HepG2 (cell line): ENCODE measurements around the gene ADGRV1. TPM values are rescaled to one million over a fixed set of nuclear protein-coding genes. Genes with fewer than 3 reads are reported as not detected.

Experiments used
- ATAC-seq: fragments of 200-7000 bp; cut with Tn5 transposase; 3 replicates; pipeline ENCODE4 v1.9.1; 2020; ENCODE audit warnings: mild to moderate bottlenecking, moderate library complexity
- BruUV-seq: library from RNA; stranded (reverse); fragments of 400-500 nt; replicated peaks from 2 replicates; lab custom pipeline; 2021; lab: Mats Ljungman, UMichigan
- CTCF ChIA-PET: fragments of 300-600 bp; formaldehyde crosslinking; extraction: SDS; loops from one replicate; lab custom pipeline; 2021; ENCODE audit warnings: low total read pairs, inconsistent platforms, low intra/inter-chr PET ratio; lab: Yijun Ruan, JAX
- POLR2A ChIA-PET: fragments of 350-600 bp; sonication (Branson Sonifier 250); formaldehyde crosslinking; loops from one replicate; lab custom pipeline; 2020; ENCODE audit warnings: antibody characterized with exemption, inconsistent platforms; lab: Yijun Ruan, JAX
- DNase-seq: peaks from one replicate; pipeline ENCODE4 v3.0.0-alpha.2; 2015; ENCODE audit warnings: low spot score
- FAIRE-seq: peaks from 3 replicates; lab custom pipeline; 2011; peaks lifted over from hg19 to GRCh38; lab: Jason Lieb, UNC
- H2AFZ ChIP-seq: one replicate; pipeline ENCODE4 v1.6.1; 2011; ENCODE audit warnings: low read length, inconsistent platforms
- H3K27ac ChIP-seq: fragments of 300-600 bp; 3 replicates; pipeline ENCODE4 v1.8.0; 2011; ENCODE audit warnings: mixed run types, mild to moderate bottlenecking, mixed read lengths, low read length, inconsistent platforms; ENCODE audit not compliant: insufficient read depth; ENCODE audit errors: extremely low read length
- H3K27me3 ChIP-seq, 2 experiments: fragments of 200-600 bp in 1 of 2; 2 replicates in 1 of 2; 3 replicates in 1 of 2; pipeline versions ENCODE4 v1.6.0 to v1.8.0; 2011; ENCODE audit warnings: low read length in 2 of 2, mild to moderate bottlenecking in 2 of 2, moderate library complexity in 2 of 2, inconsistent platforms in 1 of 2; ENCODE audit not compliant: insufficient read depth in 2 of 2, control insufficient read depth in 1 of 2
- H3K36me3 ChIP-seq, 2 experiments: fragments of 200-600 bp in 1 of 2; replicated peaks in 1 of 2; 2 replicates in 1 of 2; 3 replicates in 1 of 2; pipeline versions ENCODE4 v1.5.1 to v1.8.0; 2011; ENCODE audit warnings: low read length in 2 of 2, inconsistent platforms in 1 of 2; ENCODE audit not compliant: insufficient read depth in 2 of 2, control insufficient read depth in 1 of 2
- H3K4me1 ChIP-seq: 2 replicates; pipeline ENCODE4 v1.5.1; 2012; ENCODE audit warnings: low read length, inconsistent platforms; ENCODE audit not compliant: insufficient read depth
- H3K4me2 ChIP-seq: 2 replicates; pipeline ENCODE4 v1.6.0; 2011; ENCODE audit warnings: low read depth, low read length, inconsistent platforms
- H3K4me3 ChIP-seq, 3 experiments: fragments of 200-600 bp in 1 of 3; sonication (generic), shearing (Covaris generic) in 1 of 3; replicated peaks in 1 of 3; 2 replicates each; pipeline ENCODE4 v1.5.1; 2011 to 2016; ENCODE audit warnings: low read length in 3 of 3, inconsistent platforms in 2 of 3, low read depth in 2 of 3, mild to moderate bottlenecking in 2 of 3, control low read depth in 1 of 3, mixed read lengths in 1 of 3; ENCODE audit not compliant: insufficient read depth in 1 of 3
- H3K79me2 ChIP-seq: one replicate; pipeline ENCODE4 v1.6.1; 2011; ENCODE audit warnings: low read length, inconsistent platforms; ENCODE audit not compliant: insufficient read depth
- H3K9ac ChIP-seq: 2 replicates; pipeline ENCODE4 v1.6.0; 2011; ENCODE audit warnings: mild to moderate bottlenecking, low read depth, low read length, inconsistent platforms; ENCODE audit not compliant: insufficient read depth
- H3K9me3 ChIP-seq: 2 replicates; pipeline ENCODE4 v1.5.1; 2012; ENCODE audit warnings: mild to moderate bottlenecking, low read length
- H4K20me1 ChIP-seq: 2 replicates; pipeline ENCODE4 v1.6.0; 2011; ENCODE audit warnings: inconsistent platforms, mild to moderate bottlenecking, low read length, moderate library complexity; ENCODE audit not compliant: insufficient read depth
- AHR ChIP-seq: IDR thresholded peaks from 2 replicates; pipeline ENCODE4 v1.6.1; 2018; ENCODE audit warnings: missing genetic modification reagents, missing compliant biosample characterization
- CAMTA2 ChIP-seq: sonication (generic); formaldehyde crosslinking; IDR thresholded peaks from 2 replicates; pipeline ENCODE4 v1.4.0; 2020; ENCODE audit warnings: mild to moderate bottlenecking, missing genetic modification reagents, borderline replicate concordance
- CBX1 ChIP-seq: IDR thresholded peaks from one replicate; pipeline ENCODE4 v1.6.1; 2016; ENCODE audit warnings: antibody characterized with exemption, low read depth
- CBX2 ChIP-seq, 2 experiments: fragments of 200-600 bp in 1 of 2; sonication (generic); formaldehyde crosslinking in 1 of 2; IDR thresholded peaks; 2 replicates each; pipeline versions ENCODE4 v1.7.0 to v1.8.1; 2018 to 2022; ENCODE audit warnings: low read depth in 2 of 2, low read length in 1 of 2, mild to moderate bottlenecking in 1 of 2, missing genetic modification reagents in 1 of 2
- FOXO1 ChIP-seq: sonication (generic); formaldehyde crosslinking; IDR thresholded peaks from 2 replicates; pipeline ENCODE4 v1.4.0; 2020; ENCODE audit warnings: missing genetic modification reagents
- HOXA3 ChIP-seq: sonication (generic); formaldehyde crosslinking; IDR thresholded peaks from 2 replicates; pipeline ENCODE4 v1.5.0; 2020; ENCODE audit warnings: missing genetic modification reagents
- PITX1 ChIP-seq: sonication (generic); formaldehyde crosslinking; IDR thresholded peaks from 2 replicates; pipeline ENCODE4 v1.5.1; 2020; ENCODE audit warnings: mild to moderate bottlenecking, missing genetic modification reagents
- RBAK ChIP-seq: sonication (generic); formaldehyde crosslinking; IDR thresholded peaks from 2 replicates; pipeline ENCODE4 v1.5.1; 2020; ENCODE audit warnings: mild to moderate bottlenecking, missing genetic modification reagents
- REPIN1 ChIP-seq: sonication (generic); formaldehyde crosslinking; IDR thresholded peaks from 2 replicates; pipeline ENCODE4 v1.8.0; 2022; ENCODE audit warnings: missing genetic modification reagents, low read depth, mild to moderate bottlenecking, borderline replicate concordance
- SATB2 ChIP-seq: sonication (generic); formaldehyde crosslinking; IDR thresholded peaks from 2 replicates; pipeline ENCODE4 v1.5.0; 2020; ENCODE audit warnings: missing genetic modification reagents
- TGIF2 ChIP-seq: IDR thresholded peaks from 2 replicates; pipeline ENCODE4 v1.6.1; 2016; ENCODE audit warnings: control low read depth, missing compliant biosample characterization
- THAP11 ChIP-seq: IDR thresholded peaks from 2 replicates; pipeline ENCODE4 v1.6.1; 2016; ENCODE audit warnings: missing biosample characterization, missing genetic modification reagents
- ZEB1 ChIP-seq: IDR thresholded peaks from 2 replicates; pipeline ENCODE4 v1.6.1; 2012; ENCODE audit warnings: mild to moderate bottlenecking, low read depth, inconsistent platforms; ENCODE audit not compliant: insufficient replicate concordance
- ZNF383 ChIP-seq: sonication (generic); formaldehyde crosslinking; IDR thresholded peaks from 2 replicates; pipeline ENCODE4 v1.4.0; 2020; ENCODE audit warnings: missing genetic modification reagents, mild to moderate bottlenecking, borderline replicate concordance
- ZNF562 ChIP-seq: sonication (generic); formaldehyde crosslinking; IDR thresholded peaks from 2 replicates; pipeline ENCODE4 v1.8.0; 2022; ENCODE audit warnings: missing genetic modification reagents, borderline replicate concordance
- ZSCAN12 ChIP-seq: sonication (generic); formaldehyde crosslinking; IDR thresholded peaks from 2 replicates; pipeline ENCODE4 v1.9.0; 2021; ENCODE audit warnings: mild to moderate bottlenecking, missing genetic modification reagents
- WGBS: methylation state at CpG from one replicate; pipeline ENCODE4 v1.1.6; 2017; ENCODE audit warnings: low lambda C conversion rate; 5-methylcytosine and 5-hydroxymethylcytosine counted together
- in situ Hi-C: cut with HindIII; loops from 2 replicates; pipeline ENCODE4 v1.10.0; 2017; ENCODE audit warnings: low pct_unique_long_range_greater_than_20kb; ENCODE audit not compliant: extremely low pct_ligation_motif_present
- intact Hi-C: fragments of 100-400 bp; cut with micrococcal nuclease; formaldehyde crosslinking; loops from one replicate; pipeline ENCODE4 v1.10.0; 2022; ENCODE audit not compliant: unreplicated experiment
- polyA plus RNA-seq, 8 experiments: library from polyadenylated mRNA; depleted of rRNA in 3 of 8; stranded (reverse) in 7 of 8; unstranded in 1 of 8; fragments of >200 nt; fragmentation: Illumina TruSeq in 4 of 8; extraction: Trizol in 4 of 8; gene quantifications; 2 replicates each; pipeline versions ENCODE4 v1.2.1 to v1.2.3, GENCODE V29; 2011 to 2016; ENCODE audit warnings: low read depth in 4 of 8, missing spikeins in 1 of 8, mixed read lengths in 1 of 8; ENCODE audit not compliant: insufficient read depth in 1 of 8
- total RNA-seq, 5 experiments: library from RNA; depleted of rRNA; stranded (reverse); fragments of >200 nt; fragmentation: Illumina TruSeq; extraction: Trizol; gene quantifications; 2 replicates each; pipeline ENCODE4 v1.2.3, GENCODE V29; 2016; ENCODE audit warnings: low read depth in 1 of 5
- TF ChIP-seq, protein P1 (sequence below): sonication (generic); formaldehyde crosslinking; IDR thresholded peaks from 2 replicates; pipeline ENCODE4 v1.5.1; 2020; ENCODE audit warnings: missing genetic modification reagents, mild to moderate bottlenecking, borderline replicate concordance
- TF ChIP-seq, protein P2 (sequence below): sonication (generic); formaldehyde crosslinking; IDR thresholded peaks from 2 replicates; pipeline ENCODE4 v1.4.0; 2020; ENCODE audit warnings: missing genetic modification reagents, borderline replicate concordance

ADGRV1 gene
- total and polyA plus RNA-seq, 2 of the 13 experiments (the other 11 are each of a cell fraction or from before 2014, with no cell fraction given): 1.7 to 3.9 TPM

- intact Hi-C loops: no loop called here
- H4K20me1 ChIP-seq: no peaks in the 10 kb centered on the region
- no peaks in the 10 kb centered on the region for H3K27me3 ChIP-seq
- 0% methylated on average over 1 of the region's 1 CpG for WGBS
- no peaks in the 10 kb centered on the region for H3K9me3 ChIP-seq
- in situ Hi-C loops: no loop called here
- no peak for TF ChIP-seq TGIF2 (CRISPR knock-in tag)
- TF ChIP-seq, protein P1, sequence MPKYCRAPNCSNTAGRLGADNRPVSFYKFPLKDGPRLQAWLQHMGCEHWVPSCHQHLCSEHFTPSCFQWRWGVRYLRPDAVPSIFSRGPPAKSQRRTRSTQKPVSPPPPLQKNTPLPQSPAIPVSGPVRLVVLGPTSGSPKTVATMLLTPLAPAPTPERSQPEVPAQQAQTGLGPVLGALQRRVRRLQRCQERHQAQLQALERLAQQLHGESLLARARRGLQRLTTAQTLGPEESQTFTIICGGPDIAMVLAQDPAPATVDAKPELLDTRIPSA (CRISPR knock-in tag): no peak
- TF ChIP-seq PITX1: no peak
- TF ChIP-seq AHR: no peak
- TF ChIP-seq, all 625 proteins: peak for 0
- Histone ChIP-seq H2AFZ (no peak overlapping the region), H3K36me3 (no peaks in the 10 kb centered on the region), H3K4me3 (no peak overlapping the region), H3K4me1 (no peaks in the 10 kb centered on the region), H3K9ac (no peak overlapping the region), H3K27ac (no peak overlapping the region), H3K79me2 (no peaks in the 10 kb centered on the region), H3K4me2 (no peak overlapping the region)
- POLR2A ChIA-PET: no interaction called here
- no peak for FAIRE-seq
- no peak for DNase-seq
- ATAC-seq: no peak
- CTCF ChIA-PET: no interaction called here
- no TSS peak for BruUV-seq
These were observed 54.3 kb downstream of the ADGRV1 start for GRCh38 chr5:90612919-90613318.

DNA sequence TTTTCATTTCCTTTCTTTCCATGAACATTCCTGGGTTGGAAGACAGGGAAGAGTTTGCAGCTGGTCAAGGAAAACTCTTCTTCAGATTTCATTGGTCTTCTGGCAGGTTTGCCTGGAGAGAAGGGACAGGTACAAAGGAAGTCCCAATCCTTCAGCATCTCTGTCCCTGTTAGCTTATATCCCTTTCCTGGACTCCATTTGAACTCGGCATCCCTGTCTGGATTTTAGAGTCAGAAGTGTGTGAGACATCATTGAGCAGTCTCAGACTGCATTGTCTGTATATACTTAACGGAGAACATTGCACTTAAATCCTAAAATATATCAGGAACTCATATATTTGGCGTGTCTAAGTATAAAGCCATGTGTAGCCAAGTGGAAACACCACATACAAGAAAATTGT, 54.9 kb downstream of the ADGRV1 start:
- Histone ChIP-seq H3K4me3 (no peak overlapping the region), H3K9me3 (no peaks in the 10 kb centered on the region), H3K9ac (no peak overlapping the region), H3K27me3 (no peaks in the 10 kb centered on the region), H3K27ac (no peak overlapping the region), H3K79me2 (no peaks in the 10 kb centered on the region), H3K36me3 (no peaks in the 10 kb centered on the region), H3K4me2 (no peak overlapping the region), H2AFZ (no peak overlapping the region), H4K20me1 (no peaks in the 10 kb centered on the region), H3K4me1 (no peaks in the 10 kb centered on the region)
- ChIA-PET POLR2A (no interaction called here), CTCF (no interaction called here)
- FAIRE-seq: no peak
- in situ Hi-C loops: no loop called here
- no peak for DNase-seq
- no peak for ATAC-seq
- intact Hi-C loops: no loop called here
- BruUV-seq: no TSS peak
- WGBS: 10% methylated on average over 3 of the region's 3 CpGs
- TF ChIP-seq ZNF383 (no peak), CBX2 (IDR thresholded peaks at IDR 0.05; ENCODE audit: low read depth, low read length) (no peak), CBX2 (CRISPR knock-in tag; IDR thresholded peaks at IDR 0.05; ENCODE audit: low read depth) (no peak), SATB2 (CRISPR knock-in tag) (no peak), CAMTA2 (CRISPR knock-in tag) (no peak), ZEB1 (no peak), REPIN1 (CRISPR knock-in tag) (no peak), THAP11 (CRISPR knock-in tag) (no peak), ZNF562 (CRISPR knock-in tag) (no peak), ZSCAN12 (CRISPR knock-in tag) (no peak), FOXO1 (no peak), CBX1 (no peak), RBAK (CRISPR knock-in tag) (no peak), HOXA3 (CRISPR knock-in tag) (no peak)
- TF ChIP-seq, protein P2, sequence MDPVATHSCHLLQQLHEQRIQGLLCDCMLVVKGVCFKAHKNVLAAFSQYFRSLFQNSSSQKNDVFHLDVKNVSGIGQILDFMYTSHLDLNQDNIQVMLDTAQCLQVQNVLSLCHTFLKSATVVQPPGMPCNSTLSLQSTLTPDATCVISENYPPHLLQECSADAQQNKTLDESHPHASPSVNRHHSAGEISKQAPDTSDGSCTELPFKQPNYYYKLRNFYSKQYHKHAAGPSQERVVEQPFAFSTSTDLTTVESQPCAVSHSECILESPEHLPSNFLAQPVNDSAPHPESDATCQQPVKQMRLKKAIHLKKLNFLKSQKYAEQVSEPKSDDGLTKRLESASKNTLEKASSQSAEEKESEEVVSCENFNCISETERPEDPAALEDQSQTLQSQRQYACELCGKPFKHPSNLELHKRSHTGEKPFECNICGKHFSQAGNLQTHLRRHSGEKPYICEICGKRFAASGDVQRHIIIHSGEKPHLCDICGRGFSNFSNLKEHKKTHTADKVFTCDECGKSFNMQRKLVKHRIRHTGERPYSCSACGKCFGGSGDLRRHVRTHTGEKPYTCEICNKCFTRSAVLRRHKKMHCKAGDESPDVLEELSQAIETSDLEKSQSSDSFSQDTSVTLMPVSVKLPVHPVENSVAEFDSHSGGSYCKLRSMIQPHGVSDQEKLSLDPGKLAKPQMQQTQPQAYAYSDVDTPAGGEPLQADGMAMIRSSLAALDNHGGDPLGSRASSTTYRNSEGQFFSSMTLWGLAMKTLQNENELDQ (CRISPR knock-in tag): no peak
